K562 (cell line): ENCODE results near the gene RNF41. TPM values are rescaled to one million over a fixed set of nuclear protein-coding genes. Genes with fewer than 3 reads are reported as not detected.

ENCODE experiments used
- ATAC-seq: fragments of 200-7000 bp; cut with Tn5 transposase; 3 replicates; pipeline ENCODE4 v1.9.1; 2020; ENCODE audit warnings: moderate library complexity
- BruUV-seq: library from RNA; stranded (reverse); fragments of 400-500 nt; replicated peaks from 2 replicates; lab custom pipeline; 2021; lab: Mats Ljungman, UMichigan
- CTCF ChIA-PET: fragments of 300-600 bp; formaldehyde crosslinking; extraction: SDS; loops from one replicate; lab custom pipeline; 2021; ENCODE audit warnings: low intra/inter-chr PET ratio; lab: Yijun Ruan, JAX
- POLR2A ChIA-PET: fragments of 300-600, 350-650 bp; sonication (Branson Sonifier 250); formaldehyde crosslinking; extraction: SDS; loops from one replicate; lab custom pipeline; 2021; ENCODE audit warnings: antibody characterized with exemption, inconsistent platforms; lab: Yijun Ruan, JAX
- DNase-seq, 4 experiments: peaks; one replicate each; pipeline versions ENCODE4 v3.0.0 to v3.0.0-alpha.2; 2011 to 2018; ENCODE audit warnings: low spot score in 3 of 4, mixed read lengths in 3 of 4; ENCODE audit errors: extremely low read depth in 1 of 4
- FAIRE-seq: peaks from 2 replicates; lab custom pipeline; 2011; peaks lifted over from hg19 to GRCh38; lab: Jason Lieb, UNC
- H2AFZ ChIP-seq: 2 replicates; pipeline ENCODE4 v1.6.0; 2011; ENCODE audit warnings: low read depth, low read length, control low read depth, inconsistent platforms
- H3K27ac ChIP-seq: fragments of 200-600 bp; 3 replicates; pipeline ENCODE4 v1.8.0; 2011; ENCODE audit warnings: low read depth, mild to moderate bottlenecking, control low read depth, inconsistent platforms, low read length, moderate library complexity, mixed read lengths; ENCODE audit errors: extremely low read depth
- H3K27me3 ChIP-seq, 2 experiments: fragments of 300-600 bp in 1 of 2; 2 replicates in 1 of 2; 3 replicates in 1 of 2; pipeline versions ENCODE4 v1.6.0 to v1.8.0; 2011; ENCODE audit warnings: inconsistent platforms in 2 of 2, low read length in 2 of 2, mild to moderate bottlenecking in 1 of 2, mixed read lengths in 1 of 2, moderate library complexity in 1 of 2; ENCODE audit not compliant: control insufficient read depth in 2 of 2, insufficient read depth in 2 of 2
- H3K36me3 ChIP-seq: fragments of 300-600 bp; 3 replicates; pipeline ENCODE4 v1.8.0; 2011; ENCODE audit warnings: mild to moderate bottlenecking, low read length, inconsistent platforms; ENCODE audit not compliant: control insufficient read depth, insufficient read depth
- H3K4me1 ChIP-seq, 2 experiments: fragments of 200-600 bp in 1 of 2; replicated peaks in 1 of 2; 2 replicates in 1 of 2; 3 replicates in 1 of 2; pipeline versions ENCODE4 v1.5.1 to v1.8.0; 2011; ENCODE audit warnings: inconsistent platforms in 2 of 2, low read length in 2 of 2, mild to moderate bottlenecking in 1 of 2, mixed read lengths in 1 of 2, moderate library complexity in 1 of 2; ENCODE audit not compliant: control insufficient read depth in 2 of 2, insufficient read depth in 2 of 2
- H3K4me2 ChIP-seq: 2 replicates; pipeline ENCODE4 v1.6.1; 2011; ENCODE audit warnings: low read length, control low read depth, inconsistent platforms, mixed read lengths; ENCODE audit not compliant: insufficient read depth
- H3K4me3 ChIP-seq: fragments of 200-600 bp; sonication (generic), shearing (Covaris generic); 2 replicates; pipeline ENCODE4 v1.5.1; 2016; ENCODE audit warnings: control low read depth, inconsistent platforms
- H3K79me2 ChIP-seq: fragments of 200-600 bp; 3 replicates; pipeline ENCODE4 v1.8.0; 2011; ENCODE audit warnings: low read length, inconsistent platforms; ENCODE audit not compliant: control insufficient read depth, insufficient read depth
- H3K9ac ChIP-seq, 2 experiments: 2 replicates each; pipeline versions ENCODE4 v1.6.0 to v1.6.1; 2011; ENCODE audit warnings: low read depth in 2 of 2, low read length in 2 of 2, control low read depth in 1 of 2, inconsistent platforms in 1 of 2, mild to moderate bottlenecking in 1 of 2, mixed read lengths in 1 of 2; ENCODE audit not compliant: insufficient read depth in 1 of 2
- H3K9me1 ChIP-seq: one replicate; pipeline ENCODE4 v1.6.0; 2011; ENCODE audit warnings: inconsistent platforms, mild to moderate bottlenecking, low read length, moderate library complexity; ENCODE audit not compliant: control insufficient read depth, insufficient read depth
- H3K9me3 ChIP-seq: replicated peaks from 2 replicates; pipeline ENCODE4 v1.5.1; 2011; ENCODE audit warnings: low read depth, low read length, inconsistent platforms; ENCODE audit not compliant: control insufficient read depth, insufficient read depth
- H4K20me1 ChIP-seq: replicated peaks from 2 replicates; pipeline ENCODE4 v1.6.1; 2011; ENCODE audit warnings: low read length, inconsistent platforms, mixed read lengths; ENCODE audit not compliant: control insufficient read depth, insufficient read depth
- CREM ChIP-seq: IDR thresholded peaks from 2 replicates; pipeline ENCODE4 v1.6.1; 2014; ENCODE audit warnings: antibody characterized with exemption, low read depth
- ESRRA ChIP-seq: fragments of 450-650 bp; IDR thresholded peaks from 2 replicates; pipeline ENCODE4 v1.6.1; 2014; ENCODE audit warnings: low read depth, mild to moderate bottlenecking, moderate library complexity, borderline replicate concordance
- HDAC8 ChIP-seq: fragments of 450-650 bp; IDR thresholded peaks from 2 replicates; pipeline ENCODE4 v1.6.1; 2016; ENCODE audit warnings: mild to moderate bottlenecking, missing genetic modification characterization, moderate library complexity, missing compliant biosample characterization
- HSF4 ChIP-seq: fragments of 250-450 bp; sonication (Bioruptor Pico); IDR thresholded peaks from 2 replicates; pipeline ENCODE4 v2.1.2; 2022; ENCODE audit warnings: mild to moderate bottlenecking, moderate library complexity, borderline replicate concordance
- KDM4B ChIP-seq, 2 experiments: fragments of 450-650 bp in 1 of 2; sonication (generic) in 1 of 2; IDR thresholded peaks; 2 replicates each; pipeline ENCODE4 v1.6.1; 2016 to 2017; ENCODE audit warnings: borderline replicate concordance in 2 of 2, antibody characterized with exemption in 1 of 2, low read depth in 1 of 2, mild to moderate bottlenecking in 1 of 2
- MAFF ChIP-seq: IDR thresholded peaks from 2 replicates; pipeline ENCODE4 v1.6.1; 2012; ENCODE audit warnings: low read length, improper control_type of control experiment
- MAZ ChIP-seq, 2 experiments: fragments of 450-650 bp in 1 of 2; sonication (generic) in 1 of 2; formaldehyde crosslinking; IDR thresholded peaks in 1 of 2; conservative IDR thresholded peaks in 1 of 2; 2 replicates each; pipeline versions ENCODE4 v1.4.0 to v1.5.0; 2020; ENCODE audit warnings: mild to moderate bottlenecking in 1 of 2, missing genetic modification reagents in 1 of 2
- NONO ChIP-seq, 2 experiments: fragments of 200-400 bp in 1 of 2; fragments of 450-650 bp in 1 of 2; formaldehyde crosslinking in 1 of 2; IDR thresholded peaks; 2 replicates each; pipeline ENCODE4 v1.6.1; 2017; ENCODE audit warnings: low read depth in 2 of 2, mild to moderate bottlenecking in 2 of 2, moderate library complexity in 2 of 2, low read length in 1 of 2
- SMC3 ChIP-seq: conservative IDR thresholded peaks from 2 replicates; pipeline ENCODE4 v1.6.1; 2011; ENCODE audit warnings: low read depth, low read length, improper control_type of control experiment; ENCODE audit not compliant: insufficient read depth
- ZKSCAN8 ChIP-seq: fragments of 200-800 bp; sonication (Bioruptor generic); IDR thresholded peaks from 2 replicates; pipeline ENCODE4 v1.6.1; 2016; ENCODE audit warnings: missing genetic modification characterization, missing compliant biosample characterization
- ZNF785 ChIP-seq: fragments of 250-450 bp; sonication (Bioruptor Pico); IDR thresholded peaks from 2 replicates; pipeline ENCODE4 v1.4.0; 2020; ENCODE audit warnings: mild to moderate bottlenecking
- in situ Hi-C: fragments of 300-500 bp; cut with MboI; formaldehyde crosslinking; loops from 4 replicates; pipeline ENCODE4 v1.15.0; 2018; ENCODE audit warnings: inconsistent platforms, mixed read lengths
- intact Hi-C: fragments of 100-400 bp; cut with micrococcal nuclease; formaldehyde crosslinking; loops from 2 replicates; pipeline ENCODE4 v1.14.2; 2022
- polyA plus RNA-seq, 8 experiments: library from polyadenylated mRNA; depleted of rRNA in 4 of 8; stranded (reverse) in 5 of 8; unstranded in 3 of 8; fragments of >200 nt; fragmentation: Nextera tagmentation in 2 of 8; fragmentation: Illumina TruSeq in 1 of 8; extraction: Ambion mirVana in 2 of 8; extraction: Trizol in 1 of 8; gene quantifications; 2 replicates each; pipeline versions ENCODE4 v1.2.1 to v1.2.3, GENCODE V29; 2011 to 2014; ENCODE audit warnings: inconsistent platforms in 1 of 8, missing spikeins in 1 of 8
- total RNA-seq, 7 experiments: library from RNA; depleted of rRNA in 6 of 7; stranded (reverse); fragments of >200 nt in 6 of 7; fragmentation: Illumina TruSeq in 2 of 7; extraction: Trizol in 2 of 7; gene quantifications; 2 replicates each; pipeline versions ENCODE4 v1.2.1 to v1.2.3, GENCODE V29; 2011 to 2021; ENCODE audit warnings: low replicate concordance in 1 of 7
- TF ChIP-seq, protein P1 (sequence below), 2 experiments: IDR thresholded peaks; 2 replicates each; pipeline ENCODE4 v1.6.1; 2011; ENCODE audit warnings: borderline replicate concordance in 1 of 2, control low read depth in 1 of 2, low read depth in 1 of 2, low read length in 1 of 2, mild to moderate bottlenecking in 1 of 2, mixed read lengths in 1 of 2, moderate library complexity in 1 of 2; ENCODE audit not compliant: insufficient read depth in 1 of 2, insufficient read length in 1 of 2, poor library complexity in 1 of 2, severe bottlenecking in 1 of 2; ENCODE audit errors: extremely low read depth in 1 of 2
- TF ChIP-seq, protein P2 (sequence below), 3 experiments: fragments of 200-800 bp in 1 of 3; sonication (Bioruptor generic) in 1 of 3; sonication (generic) in 1 of 3; formaldehyde crosslinking in 1 of 3; IDR thresholded peaks; 2 replicates each; pipeline versions ENCODE4 v1.6.1 to v1.8.0; 2016 to 2022; ENCODE audit warnings: mild to moderate bottlenecking in 2 of 3, missing compliant biosample characterization in 2 of 3, missing genetic modification characterization in 2 of 3, missing genetic modification reagents in 1 of 3
- TF ChIP-seq, protein P3 (sequence below): fragments of 250-450 bp; sonication (Bioruptor Pico); IDR thresholded peaks from 2 replicates; pipeline ENCODE4 v1.8.0; 2022; ENCODE audit warnings: moderate library complexity, mild to moderate bottlenecking, inconsistent platforms

RNF41 gene
- total and polyA plus RNA-seq, 9 of the 15 experiments (the other 6 are each of a cell fraction or from before 2014, with no cell fraction given), result 28.2 to 46.8 (median 33.8) TPM

DNA sequence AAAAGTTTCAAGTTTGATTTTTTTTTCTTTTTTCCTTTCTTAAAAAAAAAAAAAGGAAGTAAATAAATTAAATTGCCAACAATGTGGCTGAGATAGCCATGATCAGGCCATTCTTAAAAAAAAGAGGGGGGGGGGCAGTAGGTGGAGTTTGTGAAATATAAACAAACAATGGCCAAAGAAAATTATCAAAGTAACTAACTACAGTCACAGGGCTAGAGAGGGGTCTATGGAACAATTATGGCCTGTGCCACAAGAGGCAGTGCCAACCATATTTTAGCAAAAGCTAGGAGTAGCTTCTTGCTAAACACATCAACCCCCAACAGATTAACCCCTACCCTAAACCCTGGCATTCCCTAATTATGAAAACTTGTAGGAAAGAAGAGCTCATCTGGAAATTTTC, 16.3 kb downstream of the RNF41 start (continued):
- TF ChIP-seq, protein P1, sequence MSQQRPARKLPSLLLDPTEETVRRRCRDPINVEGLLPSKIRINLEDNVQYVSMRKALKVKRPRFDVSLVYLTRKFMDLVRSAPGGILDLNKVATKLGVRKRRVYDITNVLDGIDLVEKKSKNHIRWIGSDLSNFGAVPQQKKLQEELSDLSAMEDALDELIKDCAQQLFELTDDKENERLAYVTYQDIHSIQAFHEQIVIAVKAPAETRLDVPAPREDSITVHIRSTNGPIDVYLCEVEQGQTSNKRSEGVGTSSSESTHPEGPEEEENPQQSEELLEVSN (IDR thresholded peaks at IDR 0.05; ENCODE audit: borderline replicate concordance in 1 of 2, extremely low read depth in 1 of 2, insufficient read depth in 1 of 2, insufficient read length in 1 of 2, low read depth in 1 of 2, low read length in 1 of 2, poor library complexity in 1 of 2, severe bottlenecking in 1 of 2), result no peak
- TF ChIP-seq SMC3 (no peak), MAFF (no peak)
- TF ChIP-seq, protein P2, sequence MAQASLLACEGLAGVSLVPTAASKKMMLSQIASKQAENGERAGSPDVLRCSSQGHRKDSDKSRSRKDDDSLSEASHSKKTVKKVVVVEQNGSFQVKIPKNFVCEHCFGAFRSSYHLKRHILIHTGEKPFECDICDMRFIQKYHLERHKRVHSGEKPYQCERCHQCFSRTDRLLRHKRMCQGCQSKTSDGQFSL (CRISPR knock-in tag; IDR thresholded peaks at IDR 0.05), result no peak; the same call in 1 of the 2 replicates
- TF ChIP-seq, protein P2 (tag; IDR thresholded peaks at IDR 0.05), result peak in 1 of 2 experiments; percentile 82; a peak in 2 of 4 replicates

DNA sequence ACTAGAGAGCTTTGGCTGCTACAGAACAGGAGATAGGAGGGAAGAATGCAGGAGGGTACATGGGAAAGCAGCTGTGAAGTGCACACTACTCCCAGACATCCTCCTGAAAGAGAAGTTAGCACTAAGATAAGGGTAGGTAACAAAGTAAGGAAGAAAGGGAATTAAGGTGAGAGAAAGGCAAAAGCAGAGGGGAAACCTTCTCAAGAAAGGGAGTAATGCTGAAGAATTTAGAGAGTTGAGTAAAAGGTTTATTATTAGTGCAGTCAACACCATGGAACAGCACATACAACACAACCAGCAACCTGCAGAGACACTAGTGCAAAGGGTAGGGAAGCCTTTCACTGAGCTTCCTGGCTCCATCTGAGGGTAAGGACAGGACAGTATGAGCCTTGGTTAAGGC, 17.4 kb downstream of the RNF41 start:
- no peak overlapping the region for H3K4me3 ChIP-seq
- peak overlapping the region in 1 of 2 experiments; percentile 49; a peak in 1 of 4 replicates for H3K9ac ChIP-seq
- H3K79me2 ChIP-seq, result no peaks in the 10 kb centered on the region
- H3K27me3 ChIP-seq, result no peaks in the 10 kb centered on the region
- peaks cover 2 to 25% of the 10 kb centered on the region in 2 experiments; a peak in 3 of 5 replicates for H3K4me1 ChIP-seq
- FAIRE-seq (no peak), DNase-seq (no peak), ATAC-seq (peak; percentile 23)
- no TSS peak for BruUV-seq
- intact Hi-C loops (no loop called here), in situ Hi-C loops (no loop called here)
- ChIA-PET POLR2A (interaction anchor here (0.5 to 6.3 kb wide), 10 partner anchors 8 to 847 kb away, joined by 3 to 68 read pairs (median 3); partner anchors contain the start of genes RNF41 and ZC3H10), CTCF (no interaction called here)
- H3K9me3 ChIP-seq, result no peaks in the 10 kb centered on the region
- no peak overlapping the region for H3K4me2 ChIP-seq
- no peak overlapping the region for H2AFZ ChIP-seq
- TF ChIP-seq ZNF785 (CRISPR knock-in tag), result no peak
- no peak for TF ChIP-seq ESRRA
- TF ChIP-seq KDM4B (IDR thresholded peaks at IDR 0.05; ENCODE audit: borderline replicate concordance in 2 of 2, low read depth in 1 of 2), result no peak
- TF ChIP-seq CREM, result no peak
- TF ChIP-seq, protein P3, sequence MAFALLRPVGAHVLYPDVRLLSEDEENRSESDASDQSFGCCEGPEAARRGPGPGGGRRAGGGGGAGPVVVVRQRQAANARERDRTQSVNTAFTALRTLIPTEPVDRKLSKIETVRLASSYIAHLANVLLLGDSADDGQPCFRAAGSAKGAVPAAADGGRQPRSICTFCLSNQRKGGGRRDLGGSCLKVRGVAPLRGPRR (CRISPR knock-in tag), result no peak
- no peak for TF ChIP-seq HDAC8
- no peak for TF ChIP-seq ZKSCAN8 (CRISPR knock-in tag)
- no peak for TF ChIP-seq NONO (IDR thresholded peaks at IDR 0.05; ENCODE audit: low read depth in 2 of 2, low read length in 1 of 2)
- no peak for TF ChIP-seq HSF4 (CRISPR knock-in tag)
- no peak for TF ChIP-seq MAZ (CRISPR knock-in tag; conservative IDR thresholded peaks at IDR 0.05 in 1 of 2, IDR thresholded peaks at IDR 0.05 in 1 of 2)
- H3K9me1 ChIP-seq, result no peaks in the 10 kb centered on the region
- no peaks in the 10 kb centered on the region for H4K20me1 ChIP-seq
- H3K27ac ChIP-seq, result peak overlapping the region; percentile 64; the same call in 1 of the 3 replicates
- peaks cover 39% of the 10 kb centered on the region for H3K36me3 ChIP-seq
